Dedifferentiated amniotic fluid mesenchymal stem cell (primary cell): Measurements from ENCODE around the gene CCDC34.
A peak's percentile ranks its signal among the peaks of the same experiment; 100 is the strongest.

Experiments used
- DNase-seq: peaks from one replicate; pipeline ENCODE4 v3.0.0-alpha.2; 2016; ENCODE audit errors: extremely low spot score

The CCDC34 gene, protein sequence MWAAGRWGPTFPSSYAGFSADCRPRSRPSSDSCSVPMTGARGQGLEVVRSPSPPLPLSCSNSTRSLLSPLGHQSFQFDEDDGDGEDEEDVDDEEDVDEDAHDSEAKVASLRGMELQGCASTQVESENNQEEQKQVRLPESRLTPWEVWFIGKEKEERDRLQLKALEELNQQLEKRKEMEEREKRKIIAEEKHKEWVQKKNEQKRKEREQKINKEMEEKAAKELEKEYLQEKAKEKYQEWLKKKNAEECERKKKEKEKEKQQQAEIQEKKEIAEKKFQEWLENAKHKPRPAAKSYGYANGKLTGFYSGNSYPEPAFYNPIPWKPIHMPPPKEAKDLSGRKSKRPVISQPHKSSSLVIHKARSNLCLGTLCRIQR

DNA sequence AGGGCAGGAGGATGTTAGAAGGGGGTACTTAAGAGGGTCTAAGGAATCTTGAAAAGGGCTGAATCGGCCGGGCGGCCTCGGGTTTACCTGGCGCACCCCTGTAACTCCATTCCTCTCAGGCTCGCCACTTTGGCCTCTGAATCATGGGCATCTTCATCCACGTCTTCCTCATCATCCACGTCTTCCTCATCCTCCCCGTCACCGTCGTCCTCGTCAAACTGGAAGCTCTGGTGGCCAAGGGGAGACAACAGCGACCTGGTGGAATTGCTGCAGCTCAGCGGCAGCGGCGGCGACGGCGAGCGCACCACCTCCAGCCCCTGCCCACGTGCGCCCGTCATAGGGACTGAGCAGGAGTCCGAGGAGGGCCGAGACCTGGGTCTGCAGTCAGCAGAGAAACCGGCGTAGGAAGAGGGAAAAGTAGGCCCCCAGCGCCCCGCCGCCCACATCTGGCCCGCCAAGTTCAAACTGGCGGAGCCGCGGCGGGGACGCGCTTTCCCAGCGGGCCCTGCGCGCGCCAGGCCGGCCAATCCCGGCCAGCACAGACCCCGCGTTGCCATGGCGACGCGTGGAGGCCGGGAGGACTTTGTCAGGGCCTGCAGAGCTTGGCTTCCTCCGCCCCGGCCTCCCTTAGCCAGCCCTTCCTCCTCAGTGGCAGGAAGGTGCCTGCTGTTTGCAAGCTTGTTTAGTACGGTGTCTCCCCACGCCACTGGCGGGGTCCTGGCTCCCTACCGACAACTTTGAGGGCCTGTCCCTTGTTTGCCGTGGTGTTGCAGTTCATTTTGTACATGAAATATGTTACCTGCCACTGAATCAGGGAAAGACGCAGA lies at the start of gene CCDC34:
Gene CCDC34 (minus strand): TSS at position 467 of the 827 bp plus-strand sequence. CDS start 21 bp downstream, at position 446.
- DNase-seq: peak; percentile 81

DNA sequence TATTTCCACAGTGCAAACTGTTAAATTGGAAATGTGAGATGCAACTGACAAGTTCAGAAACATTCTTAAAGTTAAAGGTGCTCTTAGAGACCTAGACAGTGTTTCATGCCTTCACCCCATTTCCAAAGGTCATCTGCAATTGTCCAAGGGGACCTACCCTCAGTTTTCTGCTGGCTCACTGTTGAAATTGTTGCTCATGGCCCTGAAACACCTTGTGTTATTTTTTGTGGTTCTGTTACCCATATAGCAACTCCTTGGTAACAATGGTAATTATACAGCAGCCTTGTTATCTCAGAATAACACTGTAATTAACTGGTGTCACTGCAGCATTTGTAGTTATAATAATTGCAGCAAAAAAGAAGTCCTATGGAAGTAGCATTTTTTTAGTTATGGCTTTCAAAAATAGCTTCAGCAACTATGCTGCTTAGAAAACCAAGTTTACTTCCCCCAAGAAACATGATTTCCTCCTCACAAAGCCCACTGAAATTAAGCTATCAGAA lies 49.2 kb upstream of the CCDC34 start:
- DNase-seq: no peak

DNA sequence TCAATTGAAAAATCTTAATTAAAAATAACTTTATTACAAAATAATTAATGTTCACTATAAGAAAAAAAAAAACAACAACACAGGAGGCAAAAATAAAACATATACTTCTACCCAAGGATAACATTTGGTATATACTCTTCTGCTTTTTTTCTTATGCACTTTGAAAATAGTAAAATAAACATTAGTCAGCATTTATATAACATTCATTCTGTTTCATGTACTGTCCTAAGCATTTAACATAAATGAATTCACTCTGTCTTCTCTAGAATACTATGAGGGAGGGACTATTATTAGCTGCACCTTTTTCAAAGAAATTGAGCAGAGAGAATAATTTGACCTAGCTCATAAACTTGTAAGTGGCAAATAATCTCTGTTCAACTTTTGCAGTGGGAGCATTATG lies 48.3 kb upstream of the CCDC34 start:
- no peak for DNase-seq

DNA sequence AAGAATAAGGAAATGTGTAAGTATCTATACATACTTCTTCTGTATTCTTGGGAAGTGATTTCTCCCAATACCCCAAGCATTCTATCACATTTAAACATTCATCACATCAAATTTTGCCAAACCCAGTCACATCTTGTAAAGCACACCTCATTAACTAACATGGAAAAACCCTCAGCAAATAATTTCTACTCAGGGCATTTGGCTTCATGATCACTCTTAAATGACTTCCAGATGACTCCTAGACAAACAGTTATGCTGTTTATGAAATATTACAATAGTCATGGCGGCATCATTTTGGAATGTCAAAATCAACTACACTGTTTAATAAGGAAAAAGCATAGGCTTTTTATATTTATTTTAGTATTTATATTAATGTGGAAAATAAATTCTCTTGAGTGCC lies 47.3 kb upstream of the CCDC34 start:
- no peak for DNase-seq

DNA sequence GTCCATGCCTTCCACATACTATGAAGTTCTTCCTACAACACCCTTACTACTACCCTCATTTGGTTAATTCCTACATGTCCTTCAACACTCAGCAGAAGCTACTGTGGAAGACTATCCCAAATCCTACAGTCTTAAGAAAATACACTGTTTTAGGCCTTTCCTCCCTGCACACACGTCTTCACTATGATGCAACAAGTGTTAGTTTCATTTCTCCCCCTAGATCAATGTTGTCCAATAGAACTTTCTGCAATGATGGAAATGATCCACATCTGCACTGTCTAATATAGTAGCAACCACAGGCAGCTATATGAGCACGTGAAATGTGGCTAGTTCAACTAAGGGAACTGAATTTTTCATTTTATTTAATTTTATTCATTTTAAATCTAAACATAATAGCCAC lies 46.7 kb upstream of the CCDC34 start:
- no peak for DNase-seq

DNA sequence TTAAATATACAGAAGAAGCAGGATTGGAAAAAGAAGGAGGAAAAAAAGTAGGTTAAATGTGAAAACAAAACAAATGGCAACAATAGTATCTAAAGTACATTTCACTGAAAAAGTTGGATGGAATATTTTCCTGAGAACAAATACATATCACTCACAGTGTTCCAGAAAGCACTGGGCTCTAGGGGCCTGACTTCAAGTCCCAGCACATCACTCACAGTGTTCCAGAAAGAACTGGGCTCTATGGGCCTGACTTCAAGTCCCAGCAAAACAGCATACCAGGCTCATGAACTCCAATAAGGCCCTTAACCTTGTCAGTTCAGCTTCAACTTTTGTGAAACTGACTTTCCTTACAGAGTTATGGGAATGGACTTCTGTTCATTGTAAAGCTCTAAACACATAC lies 46.0 kb upstream of the CCDC34 start:
- DNase-seq: no peak

DNA sequence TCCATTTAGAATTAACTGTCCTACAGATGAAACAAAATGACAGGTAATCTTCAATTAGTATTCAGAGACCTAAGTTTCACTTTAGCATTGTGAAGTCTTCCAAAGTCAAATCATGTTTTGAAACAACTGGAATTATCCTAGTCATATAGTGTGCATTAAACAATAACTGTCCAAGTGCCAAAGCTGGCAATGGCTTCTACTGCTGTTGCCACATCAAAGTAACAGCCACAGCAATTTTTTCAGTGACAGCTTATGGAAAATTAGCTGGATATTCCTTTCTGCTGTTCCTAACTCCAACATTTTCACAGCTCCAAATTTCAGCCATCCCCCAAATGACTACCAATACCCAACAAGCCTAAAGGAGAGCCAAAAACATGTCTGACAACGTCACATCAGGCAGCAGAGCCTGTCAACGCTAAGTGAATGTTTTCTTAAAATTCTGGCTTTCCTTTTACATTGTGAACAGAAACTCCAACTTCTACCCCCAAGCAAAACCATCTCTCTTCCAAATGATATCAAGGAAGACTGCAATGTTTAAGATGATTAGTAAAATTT lies 45.3 kb upstream of the CCDC34 start:
- no peak for DNase-seq

DNA sequence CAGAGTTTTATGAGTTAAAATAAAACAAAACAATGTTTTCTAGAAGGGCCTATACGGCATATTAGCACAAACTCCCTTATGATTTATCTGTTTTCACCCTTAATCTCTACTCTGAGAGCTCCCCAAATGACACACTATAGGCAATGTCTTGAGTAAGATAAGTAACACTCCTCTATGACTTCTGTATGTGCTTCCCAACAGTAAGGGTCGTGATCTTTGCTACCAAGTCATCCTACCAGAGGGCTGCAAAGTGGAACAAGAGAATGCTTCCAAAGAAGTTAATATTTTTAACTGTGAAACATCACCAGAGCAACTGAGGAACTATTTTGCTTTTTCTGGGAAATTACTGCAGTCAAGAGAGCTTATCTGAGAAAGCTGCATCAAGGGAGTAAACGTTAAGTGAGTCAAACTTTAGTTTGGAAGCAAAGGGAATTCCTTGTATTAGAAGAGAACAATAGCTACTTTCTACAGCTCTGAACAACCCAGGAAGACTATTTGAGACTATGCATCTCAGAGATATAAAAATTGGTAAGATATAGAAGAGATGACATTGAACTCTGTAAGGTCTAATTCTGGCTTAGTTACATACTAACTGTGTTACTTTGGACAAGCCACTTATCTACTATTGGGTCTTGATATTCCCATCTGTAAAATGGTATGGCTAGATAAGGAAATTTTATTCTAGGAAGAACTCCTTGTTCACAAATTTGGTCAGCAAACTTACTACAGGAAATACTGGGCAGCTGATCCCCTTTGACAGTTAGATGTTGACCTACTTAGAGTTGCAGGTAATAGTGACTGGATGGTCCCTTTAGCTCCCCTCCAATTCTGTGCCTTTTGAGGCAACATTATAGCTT lies 43.7 kb upstream of the CCDC34 start:
- DNase-seq: no peak

DNA sequence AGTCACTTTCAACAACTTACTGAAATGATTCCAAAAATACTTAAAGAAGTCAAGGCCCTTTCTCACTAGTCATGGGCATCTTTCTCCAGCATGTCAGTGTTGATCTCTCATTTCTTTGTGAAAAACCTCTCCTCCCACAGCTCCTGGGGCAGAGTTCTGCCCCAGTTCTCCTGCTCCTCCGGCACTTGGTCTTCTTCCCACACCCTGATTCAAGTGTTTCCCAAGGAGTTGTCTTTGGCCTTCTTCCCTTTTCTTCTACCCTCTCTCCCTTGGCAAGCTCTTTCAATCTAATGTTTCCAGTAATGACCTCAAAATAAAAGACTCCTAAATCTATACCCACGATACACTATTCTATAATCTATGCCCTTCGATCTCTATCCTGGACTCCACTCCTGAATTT lies 42.1 kb upstream of the CCDC34 start:
- no peak for DNase-seq

DNA sequence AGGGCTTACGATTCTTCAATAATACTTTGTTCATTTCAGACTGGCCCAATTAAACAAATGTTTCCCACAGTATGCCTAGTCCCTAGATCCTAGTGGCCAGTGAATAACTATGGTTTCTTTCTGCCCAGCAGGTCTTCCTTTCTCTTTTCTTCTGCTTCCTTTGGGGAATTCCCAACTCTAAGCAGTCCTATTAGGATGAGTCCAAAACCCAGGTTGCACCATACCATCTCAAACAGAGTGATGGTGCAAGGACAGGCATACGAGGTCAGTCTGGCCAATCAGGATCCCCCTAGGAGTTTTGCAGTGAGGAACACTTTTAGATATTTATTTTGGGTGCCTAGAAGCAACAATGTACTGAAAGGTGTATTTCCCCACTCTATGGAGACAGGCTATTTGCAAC lies 41.4 kb upstream of the CCDC34 start:
- no peak for DNase-seq

DNA sequence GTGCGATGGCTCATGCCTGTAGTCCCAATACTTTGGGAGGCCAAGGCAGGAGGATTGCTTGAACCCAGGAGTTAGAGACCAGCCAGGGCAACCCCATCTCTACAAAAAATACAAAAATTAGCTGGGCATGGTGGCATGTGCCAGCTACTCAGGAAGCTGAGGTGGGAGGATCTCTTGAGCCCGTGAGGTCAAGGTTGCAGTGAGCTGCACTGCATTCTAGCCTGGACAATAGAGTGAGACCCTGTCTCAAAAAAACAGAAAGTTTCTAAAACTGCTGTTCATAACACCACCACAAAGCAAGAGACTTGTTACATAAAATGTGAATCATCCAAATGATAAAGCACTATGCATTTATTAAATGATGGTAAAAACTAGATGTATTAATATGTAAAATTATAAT lies 40.2 kb upstream of the CCDC34 start:
- no peak for DNase-seq

DNA sequence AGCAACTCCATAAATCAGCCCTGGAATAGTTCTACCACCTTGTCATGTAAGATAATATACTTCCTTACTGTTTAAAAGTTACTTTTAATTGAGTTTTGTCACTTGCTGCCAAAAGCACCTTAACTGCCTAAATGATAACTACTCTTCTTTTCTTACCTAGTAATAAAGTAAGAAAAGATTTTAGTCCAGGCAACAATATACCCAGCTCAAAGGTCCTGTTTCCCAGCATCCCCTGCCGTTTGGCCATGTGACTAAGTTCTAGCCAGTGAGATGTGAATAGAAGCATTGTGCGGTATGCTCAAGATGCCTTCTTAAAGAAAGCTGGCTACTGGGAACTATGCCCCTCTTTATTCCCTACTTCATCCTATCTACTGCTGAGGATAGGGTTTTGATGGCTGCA lies 39.4 kb upstream of the CCDC34 start:
- DNase-seq: no peak

DNA sequence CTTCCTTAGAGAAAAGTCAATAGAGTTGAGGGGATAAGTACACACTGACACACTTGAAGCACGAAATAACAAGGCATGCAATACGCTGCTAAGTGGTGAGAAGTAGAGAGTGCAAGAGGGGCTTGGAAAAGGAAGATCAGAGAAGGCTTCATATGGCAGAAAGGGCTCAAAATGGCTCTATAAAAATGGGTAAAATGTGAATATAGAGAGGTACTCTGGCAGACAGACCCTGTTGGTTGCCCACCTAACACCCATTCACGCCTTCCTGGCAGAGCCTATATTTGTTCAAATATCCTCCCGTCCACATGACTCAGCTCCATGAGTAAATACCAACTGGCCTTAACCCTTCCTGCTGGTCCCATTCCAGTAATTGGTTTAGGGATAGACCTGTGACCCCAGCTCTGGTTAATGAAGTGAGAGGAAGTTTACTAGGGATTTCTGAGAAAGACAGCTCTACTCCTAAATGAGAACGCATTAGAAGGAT lies 38.9 kb upstream of the CCDC34 start:
- no peak for DNase-seq

DNA sequence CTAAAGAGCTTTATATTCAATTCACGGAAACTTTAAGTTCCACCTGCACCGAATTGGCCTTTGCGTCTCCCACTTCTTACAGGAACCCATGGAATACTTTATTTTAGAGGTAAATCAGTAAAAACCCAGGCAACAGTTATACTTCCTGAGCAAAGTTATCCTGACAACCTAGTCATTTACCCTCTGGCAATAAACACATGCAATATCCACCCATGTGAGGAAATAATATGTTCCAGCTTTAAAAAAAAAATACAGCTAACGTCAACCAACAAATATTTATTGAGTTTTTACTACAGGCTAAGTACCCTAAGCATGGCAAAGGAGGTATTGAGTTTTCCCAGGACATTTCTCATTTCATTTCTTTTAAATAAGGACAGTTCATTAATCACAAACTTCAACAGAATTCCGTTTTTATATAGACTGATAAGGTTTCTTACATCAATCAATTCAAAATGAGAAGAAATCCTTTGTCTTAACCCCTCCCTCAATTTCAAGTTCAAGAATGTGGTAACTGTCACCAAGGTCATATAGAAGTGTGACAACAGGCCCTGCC lies 38.3 kb upstream of the CCDC34 start:
- peak; percentile 30 for DNase-seq

DNA sequence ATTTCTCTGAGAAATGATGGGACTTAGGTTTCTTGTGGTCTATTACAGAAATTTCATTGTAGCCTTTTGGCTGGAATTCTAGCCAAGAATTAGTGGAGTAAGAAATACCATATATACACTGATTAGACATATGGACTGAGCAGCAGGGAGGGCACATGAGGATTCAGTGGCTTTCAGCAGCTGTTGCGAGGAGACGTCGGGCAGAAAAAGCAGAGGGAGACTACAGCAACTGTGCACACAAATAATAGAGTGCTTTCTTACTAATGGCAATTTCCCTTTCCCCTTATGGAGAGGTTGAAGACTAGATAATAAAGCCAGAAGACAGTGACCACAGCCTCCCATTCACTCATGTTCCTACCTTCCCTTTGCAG lies 35.4 kb upstream of the CCDC34 start:
- no peak for DNase-seq

DNA sequence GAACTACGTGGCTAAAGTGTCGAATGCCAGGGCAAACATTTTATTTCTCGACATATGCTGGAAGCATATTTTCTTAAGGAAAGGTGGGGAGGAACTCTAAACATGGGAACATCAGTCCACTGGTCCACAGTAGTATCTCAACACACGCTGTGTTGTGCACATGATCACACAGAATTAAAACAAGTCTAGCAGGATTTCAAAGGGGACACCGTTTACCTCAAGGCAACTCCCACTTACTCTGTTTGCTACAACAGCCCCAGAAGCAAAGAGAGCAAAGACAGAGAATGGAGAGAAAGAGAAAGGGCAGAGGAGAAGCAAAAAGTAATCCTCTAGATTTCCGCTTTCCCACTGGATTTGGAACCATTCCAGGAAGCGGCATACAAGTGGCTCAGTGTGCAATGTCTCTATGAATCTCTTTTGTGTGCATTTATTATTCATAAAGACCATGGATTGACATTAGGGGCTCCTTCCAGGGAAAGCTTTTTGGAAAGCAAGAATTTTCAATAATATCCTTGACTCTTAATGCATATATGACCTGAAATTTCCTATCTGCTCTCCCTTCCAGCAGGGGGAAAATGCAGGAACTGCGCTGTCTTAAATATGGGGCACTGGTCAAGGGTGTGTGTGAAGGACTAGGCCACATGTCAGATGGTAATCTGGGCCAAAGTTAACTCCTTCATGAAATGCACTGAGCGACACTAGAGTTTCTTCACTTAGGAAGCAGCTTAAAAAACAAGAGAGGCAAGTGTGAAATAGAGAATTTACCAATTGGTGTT lies 34.8 kb upstream of the CCDC34 start:
- no peak for DNase-seq

DNA sequence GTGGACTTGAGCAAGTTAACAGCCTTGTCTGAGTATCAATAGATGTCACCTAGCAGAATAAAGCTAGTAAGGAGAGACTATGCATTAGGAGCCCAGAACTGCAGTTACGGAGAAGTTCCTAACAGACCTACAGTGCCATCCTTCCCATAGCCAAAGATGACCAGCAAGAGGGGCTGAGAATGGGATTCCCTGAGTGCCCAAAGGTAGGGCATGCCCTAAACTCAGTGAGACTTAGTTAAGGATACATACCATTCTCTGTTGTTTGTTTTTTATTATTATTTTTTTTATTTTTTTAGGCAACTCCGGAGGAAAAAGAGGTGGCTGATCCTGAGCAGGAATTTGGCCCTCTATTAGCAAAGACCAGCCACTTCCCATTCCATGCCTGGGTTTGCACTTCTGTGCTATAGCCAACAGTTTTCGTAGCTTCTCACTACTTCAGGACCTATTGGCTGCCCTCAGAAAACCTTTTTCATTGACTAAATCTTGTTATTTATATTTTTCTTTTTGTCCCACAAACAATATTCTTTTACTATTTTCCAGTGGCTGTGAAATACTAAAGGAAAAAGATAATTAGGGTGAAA lies 33.3 kb upstream of the CCDC34 start:
- no peak for DNase-seq

DNA sequence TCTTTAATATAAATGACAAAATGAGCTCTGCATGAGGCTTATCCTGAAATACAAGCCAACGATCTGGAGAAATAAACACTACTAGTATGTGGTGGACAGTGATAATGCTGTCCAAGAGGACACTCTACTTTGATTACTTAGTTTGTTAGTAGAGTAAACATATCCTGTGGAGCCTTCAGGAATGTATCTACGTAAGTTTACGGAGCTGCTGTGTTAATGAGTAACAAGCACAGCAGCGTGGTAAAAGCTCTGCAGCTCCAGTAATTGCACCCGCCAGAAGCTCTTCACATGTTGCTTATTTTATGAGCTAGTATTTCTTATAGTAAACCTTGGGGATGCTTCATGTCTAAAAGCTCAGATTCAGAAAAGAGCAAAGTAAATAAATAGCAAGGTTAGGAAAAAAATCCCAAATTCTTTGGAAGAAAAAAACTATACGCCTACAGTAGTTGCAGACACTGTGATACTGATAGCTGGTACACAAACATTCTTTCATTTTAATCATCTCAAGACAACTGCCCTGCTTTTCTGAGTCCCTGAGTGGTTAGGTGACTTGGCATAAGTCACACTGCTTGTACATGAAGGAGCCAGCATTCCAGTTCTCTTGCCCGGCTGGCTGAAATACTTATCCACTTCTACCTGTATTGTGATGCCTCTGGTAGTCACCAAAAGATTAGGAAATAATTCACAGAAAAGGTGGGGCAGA lies 32.7 kb upstream of the CCDC34 start:
- no peak for DNase-seq

DNA sequence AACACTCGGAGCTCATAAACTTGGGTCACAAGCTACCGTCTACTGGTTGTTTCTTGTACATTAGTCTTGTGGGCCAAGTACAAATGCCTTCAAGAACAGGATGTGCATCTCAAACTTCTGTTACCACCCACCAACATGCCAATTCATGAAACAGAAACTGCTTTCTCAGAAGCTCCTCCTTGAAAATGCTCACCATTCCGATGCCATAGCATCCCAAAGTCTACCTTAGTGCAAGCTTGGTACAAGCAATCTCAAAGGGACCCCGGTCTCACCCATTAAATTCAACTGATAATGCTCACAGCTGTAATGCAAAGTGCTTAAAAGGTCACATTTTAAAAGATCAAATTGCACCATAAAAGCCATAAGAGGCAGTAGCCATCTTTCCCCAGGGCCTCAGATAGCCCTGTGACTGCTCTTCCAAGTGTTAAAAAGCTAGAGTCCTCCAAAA lies 31.8 kb upstream of the CCDC34 start:
- DNase-seq: no peak
